ENCODE results near the gene NSUN2.

GRCh38 chr5:6567835-6568234 lies 65.0 kb downstream of the NSUN2 start:
- TF ChIP-seq POLR2AphosphoS5 (IDR thresholded peaks at IDR 0.05; ENCODE audit: low read depth, low read length) (no peak), TAF1 (IDR thresholded peaks at IDR 0.05; ENCODE audit: borderline replicate concordance, low read depth, low read length) (no peak)
